Ovary (tissue), 9 donors: ENCODE measurements around the gene PPP2R2C. TPM values are rescaled to one million over a fixed set of nuclear protein-coding genes. Genes with fewer than 3 reads are reported as not detected.
A peak's percentile ranks its signal among the peaks of the same experiment; 100 is the strongest.

ENCODE experiments used
- DNase-seq, 5 donors: peaks; one replicate each; pipeline ENCODE4 v3.0.0-alpha.2; 2019 to 2020
- H3K27ac ChIP-seq, 2 donors: fragments of 200-600 bp; one replicate each; pipeline versions ENCODE4 v1.5.1 to v1.8.0; 2019 to 2022
- H3K27me3 ChIP-seq: fragments of 200-600 bp; one replicate; pipeline ENCODE4 v1.8.0; 2022
- H3K36me3 ChIP-seq: fragments of 200-600 bp; sonication (generic); one replicate; pipeline ENCODE4 v1.5.1; 2019
- H3K4me1 ChIP-seq: one replicate; pipeline ENCODE4 v1.8.1; 2013; ENCODE audit warnings: mild to moderate bottlenecking, moderate library complexity; ENCODE audit not compliant: insufficient read depth
- H3K4me3 ChIP-seq: fragments of 200-600 bp; sonication (generic); one replicate; pipeline ENCODE4 v1.5.1; 2017
- H3K9me3 ChIP-seq, 2 donors: fragments of 200-600 bp in 1 of 2; sonication (generic) in 1 of 2; one replicate each; pipeline versions ENCODE4 v1.5.1 to v1.8.1; 2013 to 2019; ENCODE audit warnings: mild to moderate bottlenecking in 1 of 2, moderate library complexity in 1 of 2
- EP300 ChIP-seq: sonication (generic); formaldehyde crosslinking; IDR thresholded peaks from one replicate; pipeline ENCODE4 v1.6.1; 2017; ENCODE audit warnings: antibody characterized with exemption
- POLR2A ChIP-seq: fragments of 450-650 bp; IDR thresholded peaks from one replicate; pipeline ENCODE4 v1.6.1; 2017; ENCODE audit warnings: antibody characterized with exemption, mild to moderate bottlenecking, moderate library complexity
- WGBS, 3 donors: extraction: QIAGEN DNeasy Blood & Tissue Kit in 1 of 3; methylation state at CpG; one replicate each; pipeline versions ENCODE4 v1.1.5 to v1.1.7; 2013 to 2017; 5-methylcytosine and 5-hydroxymethylcytosine counted together
- intact Hi-C, 4 donors: fragments of 100-400 bp; cut with DNase I; formaldehyde crosslinking; loops; one replicate each; pipeline versions ENCODE4 v1.11.0 to v1.15.1; 2022 to 2023
- polyA plus RNA-seq, 2 donors: library from polyadenylated mRNA; stranded (reverse); fragments of 200-250 nt in 1 of 2; fragments of 350-450 nt in 1 of 2; fragmentation: Illumina TruSeq in 1 of 2; extraction: RNeasy Lipid Tissue Mini Kit (QIAGEN cat#74804) in 1 of 2; gene quantifications; one replicate each; pipeline ENCODE4 v1.2.3, GENCODE V29; 2013 to 2014
- total RNA-seq, 7 donors: library from RNA; depleted of rRNA in 2 of 7; stranded (reverse); fragments of >200 nt in 2 of 7; fragmentation: NEBNext Ultra II Directional in 3 of 7; extraction: Animal tissue kit (Norgen Biotek cat#: 25700) in 3 of 7; gene quantifications; one replicate each; pipeline versions ENCODE4 v1.1.0 to v1.2.4, GENCODE V29; 2016 to 2023
- TF ChIP-seq, protein P1 (sequence below), 3 donors: fragments of 450-650 bp in 2 of 3; fragments of 200-600 bp in 1 of 3; IDR thresholded peaks; one replicate each; pipeline versions ENCODE4 v1.5.1 to v1.8.0; 2016 to 2022; ENCODE audit warnings: antibody characterized with exemption in 3 of 3, mild to moderate bottlenecking in 1 of 3
- donor health status: DM: no; HTN: no; CAD: no; lungs with moderate emphysema.
- donor health status: DM: no; HTN: no; CAD: no.
- donor health status: Bipolar disorder and iron deficiency.
- donor health status: DM: yes; HTN: yes; CAD: no.
- donor health status: DM: no; HTN: no; CAD: no.
- donor health status: DM: yes; HTN: yes; CAD: no.

PPP2R2C gene
- total and polyA plus RNA-seq, 9 donors: 0.12 to 4.5 (median 0.77) TPM

DNA sequence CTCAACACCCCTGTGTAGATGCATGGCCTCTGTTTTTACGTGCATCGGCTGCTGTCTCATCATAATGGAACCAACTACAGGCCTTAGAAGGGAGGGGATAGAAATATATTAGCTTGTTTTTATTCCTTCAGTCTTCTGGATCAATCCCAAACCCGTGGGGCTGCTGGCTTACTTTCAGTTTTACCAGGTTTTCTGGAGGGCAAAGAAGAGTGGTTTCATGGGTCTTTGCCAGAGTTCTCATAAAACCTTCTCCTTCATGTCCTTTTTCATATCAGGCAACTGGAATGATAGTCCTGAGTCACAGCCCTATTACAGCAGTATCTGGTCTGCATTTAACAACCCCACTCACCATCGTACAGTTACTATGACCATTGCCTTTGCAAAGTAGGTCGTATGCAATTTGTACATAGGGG lies 34.6 kb downstream of the PPP2R2C start:
- Histone ChIP-seq H3K27me3 (no peaks in the 10 kb centered on the region), H3K4me3 (no peak overlapping the region), H3K4me1 (peaks cover 5% of the 10 kb centered on the region), H3K36me3 (no peaks in the 10 kb centered on the region), H3K9me3 (no peaks in the 10 kb centered on the region), H3K27ac (no peak overlapping the region)
- peak in 1 of 5 donors; percentile 46 for DNase-seq
- TF ChIP-seq, protein P1, sequence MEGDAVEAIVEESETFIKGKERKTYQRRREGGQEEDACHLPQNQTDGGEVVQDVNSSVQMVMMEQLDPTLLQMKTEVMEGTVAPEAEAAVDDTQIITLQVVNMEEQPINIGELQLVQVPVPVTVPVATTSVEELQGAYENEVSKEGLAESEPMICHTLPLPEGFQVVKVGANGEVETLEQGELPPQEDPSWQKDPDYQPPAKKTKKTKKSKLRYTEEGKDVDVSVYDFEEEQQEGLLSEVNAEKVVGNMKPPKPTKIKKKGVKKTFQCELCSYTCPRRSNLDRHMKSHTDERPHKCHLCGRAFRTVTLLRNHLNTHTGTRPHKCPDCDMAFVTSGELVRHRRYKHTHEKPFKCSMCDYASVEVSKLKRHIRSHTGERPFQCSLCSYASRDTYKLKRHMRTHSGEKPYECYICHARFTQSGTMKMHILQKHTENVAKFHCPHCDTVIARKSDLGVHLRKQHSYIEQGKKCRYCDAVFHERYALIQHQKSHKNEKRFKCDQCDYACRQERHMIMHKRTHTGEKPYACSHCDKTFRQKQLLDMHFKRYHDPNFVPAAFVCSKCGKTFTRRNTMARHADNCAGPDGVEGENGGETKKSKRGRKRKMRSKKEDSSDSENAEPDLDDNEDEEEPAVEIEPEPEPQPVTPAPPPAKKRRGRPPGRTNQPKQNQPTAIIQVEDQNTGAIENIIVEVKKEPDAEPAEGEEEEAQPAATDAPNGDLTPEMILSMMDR (IDR thresholded peaks at IDR 0.05): no peak
- TF ChIP-seq EP300: no peak
- TF ChIP-seq POLR2A: no peak
- 15 to 19% (median 18%) methylated on average over 5 of the region's 5 CpGs for WGBS, 3 donors
- intact Hi-C loops: no loop called here

GRCh38 chr4:6435010-6435409 lies 37.4 kb downstream of the PPP2R2C start:
- Histone ChIP-seq H3K4me1 (peaks cover 5% of the 10 kb centered on the region), H3K27me3 (no peaks in the 10 kb centered on the region), H3K9me3 (no peaks in the 10 kb centered on the region), H3K27ac (no peak overlapping the region), H3K36me3 (no peaks in the 10 kb centered on the region), H3K4me3 (no peak overlapping the region)
- DNase-seq: no peak
- intact Hi-C loops: no loop called here
- TF ChIP-seq EP300 (no peak), POLR2A (no peak)
- TF ChIP-seq, protein P1 (IDR thresholded peaks at IDR 0.05): no peak

GRCh38 chr4:6430927-6431326 lies 41.5 kb downstream of the PPP2R2C start:
- H3K4me1 ChIP-seq: no peaks in the 10 kb centered on the region
- TF ChIP-seq EP300: no peak
- no peak for TF ChIP-seq POLR2A
- TF ChIP-seq, protein P1 (IDR thresholded peaks at IDR 0.05): no peak
- H3K27me3 ChIP-seq: no peaks in the 10 kb centered on the region
- no peaks in the 10 kb centered on the region for H3K36me3 ChIP-seq
- H3K4me3 ChIP-seq: no peak overlapping the region
- intact Hi-C loops: no loop called here
- DNase-seq: no peak
- WGBS, 3 donors: 81 to 86% (median 82%) methylated on average over 4 of the region's 4 CpGs
- no peaks in the 10 kb centered on the region for H3K9me3 ChIP-seq
- no peak overlapping the region for H3K27ac ChIP-seq

DNA sequence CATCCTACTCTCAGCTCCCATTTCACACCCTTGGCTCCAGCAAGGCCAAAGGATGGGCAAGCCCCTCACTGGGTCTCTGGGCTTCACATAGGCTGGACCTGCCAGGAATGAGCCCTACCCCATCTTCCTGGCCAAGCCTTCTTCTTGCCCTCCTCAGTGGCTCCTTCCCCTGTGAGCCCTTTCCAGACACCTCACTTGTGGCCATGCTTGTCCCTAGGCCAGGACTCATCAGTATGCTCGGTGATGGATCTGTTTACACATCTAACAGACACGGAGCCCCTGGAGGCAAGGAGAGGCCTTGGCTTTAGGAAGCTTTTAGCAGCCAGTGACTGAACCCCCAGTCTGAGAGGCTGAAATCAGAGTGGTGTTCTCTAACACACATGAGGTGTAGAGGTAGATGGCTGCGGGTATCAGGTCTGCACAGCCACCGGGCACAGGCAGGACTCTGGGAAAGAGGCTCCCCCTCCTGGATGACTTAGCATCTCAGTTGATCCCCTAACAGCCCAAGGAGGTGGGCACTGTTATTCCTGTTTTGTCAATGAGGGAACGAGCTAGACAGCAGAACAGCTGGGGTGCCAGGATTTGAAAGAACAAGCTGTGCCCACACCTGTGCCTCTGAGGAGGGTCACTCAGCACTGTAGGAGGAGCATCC lies 44.8 kb downstream of the PPP2R2C start:
- H3K4me3 ChIP-seq: no peak overlapping the region
- H3K27me3 ChIP-seq: no peaks in the 10 kb centered on the region
- DNase-seq: no peak
- TF ChIP-seq EP300 (no peak), POLR2A (no peak)
- TF ChIP-seq, protein P1 (IDR thresholded peaks at IDR 0.05): no peak
- H3K27ac ChIP-seq: no peak overlapping the region
- H3K4me1 ChIP-seq: no peaks in the 10 kb centered on the region
- H3K9me3 ChIP-seq: no peaks in the 10 kb centered on the region
- WGBS, 3 donors: 65 to 80% (median 79%) methylated on average over 5 of the region's 5 CpGs
- no peaks in the 10 kb centered on the region for H3K36me3 ChIP-seq
- intact Hi-C loops: no loop called here
